ENCODE data around the gene FOXQ1.
A peak's percentile ranks its signal among the peaks of the same experiment; 100 is the strongest.

FOXQ1 gene

DNA sequence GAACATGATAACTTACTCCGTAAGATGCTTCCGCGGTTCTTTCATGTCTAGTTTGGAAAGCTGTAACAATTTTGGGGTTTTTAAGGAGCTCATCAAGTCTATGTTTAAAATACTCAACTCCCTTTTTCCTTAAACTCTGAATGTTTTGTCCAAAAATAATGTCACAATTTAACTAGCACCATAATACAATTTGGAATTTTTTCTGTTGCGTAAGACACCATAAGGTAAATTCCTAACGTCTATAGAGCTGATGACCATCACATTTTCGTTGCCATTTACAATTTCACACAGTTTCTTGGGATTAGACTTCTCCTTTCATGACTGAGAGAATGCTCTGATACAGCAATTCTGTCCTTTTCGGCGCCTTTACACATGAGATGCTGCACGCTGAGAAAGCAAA lies 50.7 kb downstream of the FOXQ1 start:
- DNase-seq (ENCODE audit: low read depth), result no peak
- H3K4me3 ChIP-seq (ENCODE audit: low read length), result no peak overlapping the region
- TF ChIP-seq, protein P1, sequence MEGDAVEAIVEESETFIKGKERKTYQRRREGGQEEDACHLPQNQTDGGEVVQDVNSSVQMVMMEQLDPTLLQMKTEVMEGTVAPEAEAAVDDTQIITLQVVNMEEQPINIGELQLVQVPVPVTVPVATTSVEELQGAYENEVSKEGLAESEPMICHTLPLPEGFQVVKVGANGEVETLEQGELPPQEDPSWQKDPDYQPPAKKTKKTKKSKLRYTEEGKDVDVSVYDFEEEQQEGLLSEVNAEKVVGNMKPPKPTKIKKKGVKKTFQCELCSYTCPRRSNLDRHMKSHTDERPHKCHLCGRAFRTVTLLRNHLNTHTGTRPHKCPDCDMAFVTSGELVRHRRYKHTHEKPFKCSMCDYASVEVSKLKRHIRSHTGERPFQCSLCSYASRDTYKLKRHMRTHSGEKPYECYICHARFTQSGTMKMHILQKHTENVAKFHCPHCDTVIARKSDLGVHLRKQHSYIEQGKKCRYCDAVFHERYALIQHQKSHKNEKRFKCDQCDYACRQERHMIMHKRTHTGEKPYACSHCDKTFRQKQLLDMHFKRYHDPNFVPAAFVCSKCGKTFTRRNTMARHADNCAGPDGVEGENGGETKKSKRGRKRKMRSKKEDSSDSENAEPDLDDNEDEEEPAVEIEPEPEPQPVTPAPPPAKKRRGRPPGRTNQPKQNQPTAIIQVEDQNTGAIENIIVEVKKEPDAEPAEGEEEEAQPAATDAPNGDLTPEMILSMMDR (IDR thresholded peaks at IDR 0.05; ENCODE audit: insufficient read depth, low read depth, low read length, missing control alignments), result no peak

DNA sequence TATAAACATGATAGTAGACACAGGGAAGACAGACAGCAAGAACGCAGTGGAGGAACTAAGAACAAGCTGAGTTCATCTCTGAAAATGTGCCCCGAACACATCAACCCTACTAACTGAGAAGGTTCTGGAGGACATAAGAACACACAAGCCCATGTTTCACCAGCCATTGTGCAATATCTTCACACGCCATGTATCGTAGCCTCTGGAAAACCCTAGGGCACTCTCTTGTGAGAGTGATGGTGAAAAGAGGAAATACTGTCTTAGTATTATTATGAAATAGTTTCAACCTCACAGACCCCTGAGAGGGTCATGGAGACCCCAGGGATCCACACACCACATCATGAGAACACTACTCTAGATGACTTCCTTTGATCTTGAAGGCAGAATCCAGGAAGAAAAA lies 51.4 kb downstream of the FOXQ1 start:
- TF ChIP-seq, protein P1 (IDR thresholded peaks at IDR 0.05; ENCODE audit: insufficient read depth, low read depth, low read length, missing control alignments), result no peak
- DNase-seq (ENCODE audit: low read depth), result no peak

DNA sequence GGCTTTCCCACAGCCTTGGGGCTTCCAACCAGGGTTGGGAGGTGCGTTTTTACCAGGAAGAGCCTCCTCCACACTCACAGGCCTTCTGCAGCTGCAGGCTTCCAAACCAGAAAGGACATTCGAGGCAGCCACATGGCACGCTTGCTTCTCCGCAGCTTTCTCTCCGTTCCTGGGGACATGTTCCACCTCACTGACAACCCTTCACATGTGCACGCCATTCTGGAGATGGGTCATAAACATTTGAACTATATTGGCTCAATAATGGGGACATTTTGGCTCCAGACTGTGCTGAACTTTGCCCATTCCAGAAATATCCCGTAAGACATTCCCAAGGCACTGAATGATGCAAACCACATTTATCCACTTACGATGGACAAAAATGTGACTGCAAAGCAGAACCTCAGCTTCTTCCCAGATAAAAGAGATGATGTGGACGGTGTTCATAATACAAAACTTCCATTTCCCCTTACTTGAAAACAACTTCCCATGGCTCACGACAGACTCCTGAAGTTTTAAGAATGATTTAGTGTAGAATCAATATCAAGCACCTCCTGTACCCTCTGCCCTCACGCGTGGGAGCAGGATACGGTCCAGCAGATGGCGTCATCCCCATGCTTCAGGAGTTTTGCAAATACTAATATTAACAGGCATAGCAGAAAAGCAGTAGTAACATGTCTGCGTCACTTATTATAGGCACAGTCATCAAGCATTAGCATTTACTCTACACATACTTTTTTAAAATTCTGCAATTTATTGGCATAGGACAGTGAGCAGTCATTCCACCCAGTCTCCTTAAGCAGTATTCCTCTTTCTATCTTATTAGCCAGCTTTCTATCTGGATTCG lies 52.1 kb downstream of the FOXQ1 start:
- DNase-seq (ENCODE audit: low read depth), result peak; percentile 29
- TF ChIP-seq, protein P1 (IDR thresholded peaks at IDR 0.05; ENCODE audit: insufficient read depth, low read depth, low read length, missing control alignments), result peak; percentile 31
- no peak overlapping the region for H3K4me3 ChIP-seq (ENCODE audit: low read length)

More for the DNA sequence above, 51.4 kb downstream of the FOXQ1 start:
- no peak overlapping the region for H3K4me3 ChIP-seq (ENCODE audit: low read length)

Measured in epithelial cell of esophagus (primary cell).